Dermis blood vessel endothelial cell (primary cell): ENCODE measurements around the gene CCDC14. TPM values are rescaled to one million over a fixed set of nuclear protein-coding genes. Genes with fewer than 3 reads are reported as not detected.
"Not testable (repeated sequence)": the region's sequence is repeated elsewhere in the genome, so short reads cannot be mapped to it uniquely, and the experiment has no call there.

Experiments used
- DNase-seq: peaks from one replicate; pipeline ENCODE4 v3.0.0; 2010
- total RNA-seq: library from RNA; depleted of rRNA; stranded (reverse); fragments of >200 nt; gene quantifications from 2 replicates; pipeline ENCODE4 v1.2.3, GENCODE V29; 2014

CCDC14 gene, protein sequence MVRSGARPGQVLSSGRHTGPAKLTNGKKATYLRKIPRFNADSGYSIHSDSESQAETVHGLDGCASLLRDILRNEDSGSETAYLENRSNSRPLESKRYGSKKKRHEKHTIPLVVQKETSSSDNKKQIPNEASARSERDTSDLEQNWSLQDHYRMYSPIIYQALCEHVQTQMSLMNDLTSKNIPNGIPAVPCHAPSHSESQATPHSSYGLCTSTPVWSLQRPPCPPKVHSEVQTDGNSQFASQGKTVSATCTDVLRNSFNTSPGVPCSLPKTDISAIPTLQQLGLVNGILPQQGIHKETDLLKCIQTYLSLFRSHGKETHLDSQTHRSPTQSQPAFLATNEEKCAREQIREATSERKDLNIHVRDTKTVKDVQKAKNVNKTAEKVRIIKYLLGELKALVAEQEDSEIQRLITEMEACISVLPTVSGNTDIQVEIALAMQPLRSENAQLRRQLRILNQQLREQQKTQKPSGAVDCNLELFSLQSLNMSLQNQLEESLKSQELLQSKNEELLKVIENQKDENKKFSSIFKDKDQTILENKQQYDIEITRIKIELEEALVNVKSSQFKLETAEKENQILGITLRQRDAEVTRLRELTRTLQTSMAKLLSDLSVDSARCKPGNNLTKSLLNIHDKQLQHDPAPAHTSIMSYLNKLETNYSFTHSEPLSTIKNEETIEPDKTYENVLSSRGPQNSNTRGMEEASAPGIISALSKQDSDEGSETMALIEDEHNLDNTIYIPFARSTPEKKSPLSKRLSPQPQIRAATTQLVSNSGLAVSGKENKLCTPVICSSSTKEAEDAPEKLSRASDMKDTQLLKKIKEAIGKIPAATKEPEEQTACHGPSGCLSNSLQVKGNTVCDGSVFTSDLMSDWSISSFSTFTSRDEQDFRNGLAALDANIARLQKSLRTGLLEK
- 16.7 and 19.5 TPM in 2 replicates for total RNA-seq

DNA sequence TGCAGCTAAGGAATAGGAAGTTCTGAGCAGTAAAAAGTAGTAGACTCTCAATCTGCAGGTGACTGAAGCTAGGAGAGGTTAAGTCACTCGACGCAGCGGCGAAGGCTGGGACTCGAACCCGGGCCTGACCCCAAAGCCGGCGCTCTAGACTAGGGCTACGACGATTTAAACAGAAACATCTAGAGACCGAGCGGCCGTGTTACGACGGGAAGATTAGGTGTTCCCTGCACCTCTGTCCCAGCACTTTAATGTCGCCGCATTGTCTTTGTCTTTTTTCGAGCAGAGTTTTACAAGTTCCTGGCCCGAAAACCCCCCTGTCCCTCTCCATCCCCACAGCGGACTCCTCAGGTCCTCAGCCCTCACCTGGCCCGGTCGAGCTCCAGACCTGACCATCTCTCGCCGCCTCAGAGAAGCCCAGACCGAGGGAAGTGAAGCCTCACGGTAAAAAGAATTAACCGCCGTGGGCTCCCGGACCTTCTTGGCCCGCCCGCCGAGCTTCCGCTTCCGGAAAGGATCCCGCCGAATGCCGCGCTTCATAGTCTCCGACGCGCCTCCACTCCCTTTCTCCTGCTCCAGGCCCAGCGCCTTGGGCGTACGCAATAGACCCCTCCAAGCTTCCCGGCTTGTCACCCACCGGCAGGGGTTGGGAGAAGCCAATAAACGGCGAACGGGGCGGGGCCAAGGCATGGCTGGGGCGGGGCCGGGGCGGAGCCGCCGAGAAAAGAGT lies at the start of gene CCDC14:
TSS of gene CCDC14 (minus strand) at position 449 of the 727 bp plus-strand sequence. CDS start at position 393, 56 bp downstream.
- peak; percentile 94 for DNase-seq

DNA sequence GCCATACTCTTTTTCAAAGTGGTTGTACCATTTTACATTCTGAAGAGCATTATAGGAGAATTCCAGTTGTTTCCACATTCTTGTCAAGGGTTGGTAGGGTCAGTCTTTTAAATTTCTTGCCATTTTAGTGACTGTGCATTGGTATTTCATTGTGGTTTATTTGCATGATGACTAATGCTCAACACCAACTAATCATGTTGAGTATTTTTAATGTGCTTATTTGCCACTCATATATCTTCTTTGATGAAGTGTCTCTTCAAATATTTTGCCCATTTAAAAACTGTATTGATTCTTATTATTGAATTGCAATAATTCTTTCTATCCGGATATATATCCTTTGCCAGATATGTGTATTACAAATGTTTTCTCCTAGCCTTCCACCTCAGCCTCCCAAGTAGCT lies 47.3 kb upstream of the CCDC14 start:
- DNase-seq: not testable (repeated sequence)

GRCh38 chr3:124007186-124007585 lies 46.2 kb upstream of the CCDC14 start:
- no peak for DNase-seq

GRCh38 chr3:124002405-124003079 lies 41.5 kb upstream of the CCDC14 start:
- DNase-seq: not testable (repeated sequence)

DNA sequence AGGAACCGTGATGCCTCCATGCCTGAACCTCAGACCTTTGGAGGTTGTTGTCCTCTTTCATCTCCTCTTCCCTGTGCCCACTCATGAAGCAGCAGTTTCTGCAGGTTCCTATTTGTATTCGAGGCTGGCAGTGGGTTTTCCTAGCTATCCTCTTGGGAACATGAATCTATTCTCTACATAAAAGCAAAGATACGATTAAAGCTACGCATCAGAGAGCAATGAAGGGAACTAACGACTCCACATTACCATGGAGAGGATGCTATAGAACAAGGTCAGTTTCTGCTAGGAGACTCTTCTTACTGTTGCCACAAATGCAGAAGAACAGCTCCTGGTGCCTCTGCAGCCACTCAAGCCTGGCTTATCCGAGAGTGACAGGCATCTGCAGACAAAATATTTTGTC lies 40.3 kb upstream of the CCDC14 start:
- not testable (repeated sequence) for DNase-seq

- no peak for DNase-seq
Measured at GRCh38 chr3:123997543-123997942, 36.5 kb upstream of the CCDC14 start.

DNA sequence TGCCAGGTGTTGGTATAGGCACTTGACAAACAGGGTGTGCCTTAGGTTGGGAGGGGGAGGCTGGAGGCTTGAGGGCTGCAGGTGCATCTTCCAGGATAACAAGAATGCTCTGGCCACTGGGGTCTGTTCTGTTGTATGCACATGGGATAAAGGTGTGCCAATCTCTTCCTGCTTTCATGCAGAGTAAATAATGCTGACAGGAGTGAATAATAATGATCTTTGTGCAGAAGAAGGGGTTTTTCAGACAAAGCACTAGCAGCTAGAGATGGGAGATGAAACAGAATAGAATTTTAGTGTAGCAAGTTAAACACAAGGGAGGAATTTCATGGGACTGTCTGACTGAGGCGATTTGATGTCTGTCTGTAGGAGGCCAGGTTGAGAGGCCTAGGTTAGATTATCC lies 32.8 kb upstream of the CCDC14 start:
- no peak for DNase-seq

- DNase-seq: not testable (repeated sequence)
Measured at GRCh38 chr3:123991730-123992588, 30.9 kb upstream of the CCDC14 start, which contains the start of gene ROPN1. TSS of gene ROPN1 (minus strand) at chr3:123992124. CDS start at chr3:123980481, 11,643 bp downstream.

- DNase-seq: no peak
Measured at GRCh38 chr3:123986427-123986826, 25.4 kb upstream of the CCDC14 start.

DNA sequence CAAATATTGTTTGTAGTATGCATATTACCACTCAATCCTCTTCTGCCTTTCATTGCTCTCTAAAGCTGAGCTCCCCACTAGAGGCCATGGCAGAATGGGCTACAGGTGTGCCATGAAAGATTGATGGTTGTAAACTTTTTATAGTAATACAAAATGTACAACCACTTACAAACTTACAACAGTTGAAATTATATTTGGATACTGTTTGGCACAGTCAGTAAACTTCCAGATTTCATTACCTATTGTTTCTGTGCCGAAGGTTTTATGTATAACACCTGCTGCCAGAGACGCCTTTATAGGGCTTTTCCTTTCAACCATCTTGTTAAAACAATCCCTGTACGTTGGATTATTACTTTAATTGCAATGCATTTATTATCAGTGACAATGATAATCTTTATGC lies 23.9 kb upstream of the CCDC14 start:
- DNase-seq: no peak

DNA sequence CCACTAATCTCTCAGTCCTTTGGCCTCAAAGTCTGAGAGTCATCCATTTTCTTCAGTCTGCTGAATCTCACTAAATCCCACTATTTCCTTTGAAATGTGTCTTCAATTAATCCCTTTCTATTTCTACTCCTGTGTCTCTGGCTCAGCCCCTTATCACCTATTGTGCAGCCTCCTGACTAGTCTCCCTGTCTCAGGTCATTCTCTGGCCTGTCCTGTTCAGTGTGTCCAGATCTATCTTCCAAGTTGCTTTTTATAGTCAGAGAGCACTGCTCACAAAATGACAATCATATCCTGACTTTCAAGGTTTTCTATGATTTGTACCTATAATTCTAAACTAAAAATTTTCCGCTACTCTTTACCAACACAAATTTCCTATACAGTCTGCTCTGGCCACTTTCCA lies 23.3 kb upstream of the CCDC14 start:
- DNase-seq: no peak

- not testable (repeated sequence) for DNase-seq
Measured at GRCh38 chr3:123981317-123981716, 20.3 kb upstream of the CCDC14 start.

GRCh38 chr3:123980539-123980938 lies 19.5 kb upstream of the CCDC14 start:
- DNase-seq: no peak

- DNase-seq: peak; percentile 49
Measured at GRCh38 chr3:123979525-123980501, 18.8 kb upstream of the CCDC14 start.

GRCh38 chr3:123976904-123977303 lies 15.9 kb upstream of the CCDC14 start:
- not testable (repeated sequence) for DNase-seq

DNA sequence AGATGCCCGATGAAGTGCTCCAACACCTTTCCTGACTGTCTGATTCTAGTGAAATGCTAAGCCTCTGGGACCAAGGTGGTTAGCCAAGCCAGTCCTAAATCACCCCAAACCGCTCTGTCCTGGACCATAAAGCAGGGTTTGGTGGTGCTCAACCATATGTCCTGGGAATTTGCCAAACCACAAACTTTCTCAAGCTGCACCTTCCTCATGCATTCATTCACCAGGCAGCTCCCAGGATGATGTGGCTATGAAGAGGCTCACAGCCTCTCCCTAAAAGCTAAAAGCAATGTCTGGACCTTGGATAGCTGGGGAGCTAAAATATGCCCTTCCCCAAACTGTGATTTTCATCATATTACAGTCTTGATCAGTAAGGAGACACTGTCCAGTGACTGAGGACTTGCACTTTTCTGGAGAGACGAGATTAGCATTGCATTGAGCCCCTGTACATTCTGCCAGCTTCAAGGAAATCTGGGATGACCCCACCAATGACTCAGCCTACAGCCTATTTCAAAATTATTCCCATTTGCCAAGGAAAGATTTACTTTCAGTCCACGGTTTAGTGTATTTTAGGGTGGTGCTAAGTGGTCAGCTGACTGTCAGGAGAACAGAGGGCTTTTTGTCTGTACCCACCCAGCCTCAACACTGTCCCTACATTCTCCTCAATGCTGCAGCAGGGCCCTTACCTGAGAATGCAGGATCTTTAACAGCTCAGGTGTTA lies 15.3 kb upstream of the CCDC14 start:
- DNase-seq: not testable (repeated sequence)

DNA sequence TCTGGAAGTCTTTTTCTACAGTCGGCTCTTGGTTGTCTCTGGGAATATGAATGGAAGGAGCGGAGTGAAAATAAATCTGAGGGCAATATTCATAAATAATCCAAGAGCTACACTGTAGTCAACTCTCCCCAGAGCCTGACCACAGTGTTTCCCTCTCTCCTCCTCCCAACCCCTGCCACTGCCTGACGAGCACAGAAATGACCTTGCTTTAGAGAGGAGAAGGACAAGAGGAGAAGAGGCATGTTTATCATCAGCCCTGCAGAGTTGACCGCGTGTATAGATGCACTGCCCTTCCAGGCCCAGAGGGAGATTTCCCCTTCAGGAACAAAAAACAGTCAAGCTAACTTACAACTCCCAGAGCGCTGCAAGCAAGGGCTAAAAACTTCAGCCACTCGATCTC lies 14.0 kb upstream of the CCDC14 start:
- not testable (repeated sequence) for DNase-seq

GRCh38 chr3:123971406-123971805 lies 10.4 kb upstream of the CCDC14 start:
- no peak for DNase-seq

- DNase-seq: not testable (repeated sequence)
Measured at GRCh38 chr3:123967260-123967659, 6.2 kb upstream of the CCDC14 start.
